NB4 (cell line): Measurements from ENCODE around the gene HRH1.

Source experiments
- CTCF ChIP-seq: IDR thresholded peaks from one replicate; pipeline ENCODE4 v1.5.1; 2012; ENCODE audit warnings: low read depth, low read length
- POLR2A ChIP-seq: IDR thresholded peaks from 2 replicates; pipeline ENCODE4 v1.6.1; 2011; ENCODE audit warnings: mild to moderate bottlenecking; ENCODE audit not compliant: insufficient read length; ENCODE audit errors: extremely low read depth

- TF ChIP-seq CTCF (no peak), POLR2A (no peak)
Observed at GRCh38 chr3:11136116-11136515, 18.2 kb upstream of the HRH1 start.
